Heart right ventricle (tissue), 16 donors: Measurements from ENCODE around the gene TUBB4A. TPM values are rescaled to one million over a fixed set of nuclear protein-coding genes. Genes with fewer than 3 reads are reported as not detected.

ENCODE experiments used
- ATAC-seq, 8 donors: fragments of 200-7000 bp; cut with Tn5 transposase; one replicate each; pipeline ENCODE4 v1.9.1; 2020; ENCODE audit warnings: mild to moderate bottlenecking in 8 of 8, moderate library complexity in 8 of 8, moderate number of reproducible peaks in 1 of 8
- DNase-seq, 2 donors: peaks; one replicate each; pipeline ENCODE4 v3.0.0-alpha.2; 2020
- H3K27ac ChIP-seq, 10 donors: fragments of 200-600 bp; sonication (generic) in 2 of 10; one replicate each; pipeline versions ENCODE4 v1.5.0 to v1.8.0; 2020 to 2022; ENCODE audit warnings: mild to moderate bottlenecking in 3 of 10
- H3K27me3 ChIP-seq, 7 donors: fragments of 200-600 bp; one replicate each; pipeline ENCODE4 v1.8.0; 2021 to 2022; ENCODE audit warnings: mild to moderate bottlenecking in 2 of 7
- H3K36me3 ChIP-seq, 9 donors: fragments of 200-600 bp; sonication (generic) in 1 of 9; one replicate each; pipeline versions ENCODE4 v1.5.0 to v1.8.0; 2020 to 2022; ENCODE audit warnings: mild to moderate bottlenecking in 2 of 9
- H3K4me1 ChIP-seq, 9 donors: fragments of 200-600 bp; sonication (generic) in 1 of 9; one replicate each; pipeline versions ENCODE4 v1.5.0 to v1.8.0; 2020 to 2022; ENCODE audit warnings: mild to moderate bottlenecking in 4 of 9
- H3K4me3 ChIP-seq, 10 donors: fragments of 200-600 bp; sonication (generic) in 2 of 10; one replicate each; pipeline versions ENCODE4 v1.5.0 to v1.8.0; 2020 to 2022; ENCODE audit warnings: mild to moderate bottlenecking in 7 of 10, moderate library complexity in 2 of 10
- H3K9me3 ChIP-seq, 11 donors: fragments of 200-600 bp in 10 of 11; sonication (generic) in 2 of 11; one replicate each; pipeline versions ENCODE4 v1.5.0 to v1.8.0; 2013 to 2022; ENCODE audit warnings: mild to moderate bottlenecking in 2 of 11, control low read depth in 1 of 11, moderate library complexity in 1 of 11
- CTCF ChIP-seq, 9 donors: fragments of 200-600 bp; sonication (generic) in 2 of 9; IDR thresholded peaks; one replicate each; pipeline versions ENCODE4 v1.5.0 to v1.8.0; 2021 to 2022; ENCODE audit warnings: antibody characterized with exemption in 9 of 9, mild to moderate bottlenecking in 5 of 9, moderate library complexity in 1 of 9
- WGBS, 2 donors: extraction: QIAGEN DNeasy Blood & Tissue Kit; methylation state at CpG; one replicate each; pipeline ENCODE4 v1.1.7; 2013; ENCODE audit warnings: inconsistent platforms in 1 of 2; 5-methylcytosine and 5-hydroxymethylcytosine counted together
- intact Hi-C, 10 donors: fragments of 100-400 bp; cut with DNase I; formaldehyde crosslinking; loops; one replicate each; pipeline versions ENCODE4 v1.11.1 to v1.14.2; 2022
- polyA plus RNA-seq, 2 donors: library from polyadenylated mRNA; stranded (reverse); fragments of 200-250 nt; gene quantifications; one replicate each; pipeline ENCODE4 v1.2.3, GENCODE V29; 2013
- total RNA-seq, 10 donors: library from RNA; stranded (reverse); fragmentation: NEBNext Ultra II Directional in 3 of 10; extraction: Animal tissue kit (Norgen Biotek cat#: 25700) in 3 of 10; gene quantifications; one replicate each; pipeline versions ENCODE4 v1.2.1 to v1.2.4, GENCODE V29; 2021 to 2023
- donor health status: Arrhythmogenic right ventricular cardiomyopathy.
- donor health status: ischemic (EF 13 %, LVEDD 7.1; RV severe dilation, severe dysfunction).
- donor health status: healthy with polysubstance abuse.
- donor health status: DM: no; HTN: yes; CAD: no.
- donor health status: DM: no; HTN: no; CAD: no.
- donor health status: ischemic (EF 25% LVEDD 6.9; RV normal size, moderate dysfunction).
- donor health status: ischemic (EF 25% LVEDD 5.7; RV mildly dilated, moderate dysfunction).
- donor health status: healthy.
- donor health status: DM: yes; HTN: yes; CAD: no.
- donor health status: Ischemic cardiomyopathy.
- donor health status: ischemic (EF 35%, LVEDD 5.7; RV mildly dilated, moderate dysfunction).
- donor health status: nonischemic (EF 11% LVEDD 7.7; RV severe dilation, severe dysfunction).
- donor health status: DM: yes; HTN: yes; CAD: no.
- donor health status: PGD.
- donor health status: ischemic (EF 29% LVEDD 5.4; RV normal size, mild dysfunction).
- donor health status: nonischemic (EF 23%, LVEDD 6.1; RV moderate dilation, normal function).

TUBB4A gene
- total and polyA plus RNA-seq, 12 donors = 0.19 to 6.6 (median 0.81) TPM

GRCh38 chr19:6467384-6467783 lies 34.7 kb downstream of the TUBB4A start:
- TF ChIP-seq CTCF (IDR thresholded peaks at IDR 0.05) = no peak
- peaks cover 0 to 6% (median 0%) of the 10 kb centered on the region in 9 donors for H3K4me1 ChIP-seq

GRCh38 chr19:6466526-6467248 lies 35.4 kb downstream of the TUBB4A start:
- DNase-seq = no peak
- no peak for ATAC-seq
- intact Hi-C loops = no loop called here
- Histone ChIP-seq H3K27me3 (peaks cover 7 to 54% (median 39%) of the 10 kb centered on the region in 7 donors), H3K9me3 (no peaks in the 10 kb centered on the region), H3K27ac (no peak overlapping the region), H3K36me3 (peaks cover 0 to 13% (median 0%) of the 10 kb centered on the region in 9 donors), H3K4me3 (no peak overlapping the region), H3K4me1 (peaks cover 0 to 6% (median 0%) of the 10 kb centered on the region in 9 donors)
- no peak for TF ChIP-seq CTCF (IDR thresholded peaks at IDR 0.05)
- 86 to 90% methylated on average over 21 of the region's 21 CpGs for WGBS, 2 donors

More at GRCh38 chr19:6467384-6467783, 34.7 kb downstream of the TUBB4A start:
- 69 to 71% methylated on average over 8 of the region's 8 CpGs for WGBS, 2 donors
- intact Hi-C loops = no loop called here
- Histone ChIP-seq H3K9me3 (no peaks in the 10 kb centered on the region), H3K27ac (no peak overlapping the region), H3K4me3 (no peak overlapping the region), H3K27me3 (peaks cover 7 to 56% (median 38%) of the 10 kb centered on the region in 7 donors), H3K36me3 (peaks cover 0 to 13% (median 0%) of the 10 kb centered on the region in 9 donors)
- ATAC-seq = no peak
- no peak for DNase-seq

- DNase-seq (no peak), ATAC-seq (no peak)
- Histone ChIP-seq H3K27me3 (peaks cover 7 to 54% (median 38%) of the 10 kb centered on the region in 7 donors), H3K4me1 (peaks cover 0 to 8% (median 2%) of the 10 kb centered on the region in 9 donors), H3K4me3 (no peak overlapping the region), H3K36me3 (peaks cover 0 to 5% (median 0%) of the 10 kb centered on the region in 9 donors), H3K27ac (no peak overlapping the region), H3K9me3 (no peaks in the 10 kb centered on the region)
- intact Hi-C loops = no loop called here
- 85 to 90% methylated on average over 8 of the region's 8 CpGs for WGBS, 2 donors
- no peak for TF ChIP-seq CTCF (IDR thresholded peaks at IDR 0.05)
Measured at GRCh38 chr19:6465663-6466062, 36.4 kb downstream of the TUBB4A start.

- peaks cover 7 to 54% (median 38%) of the 10 kb centered on the region in 7 donors for H3K27me3 ChIP-seq
- intact Hi-C loops = no loop called here
- WGBS, 2 donors = 40 to 52% methylated on average over 9 of the region's 9 CpGs
Measured at GRCh38 chr19:6465006-6465405, 37.1 kb downstream of the TUBB4A start.

More at GRCh38 chr19:6465006-6465405, 37.1 kb downstream of the TUBB4A start:
- TF ChIP-seq CTCF (IDR thresholded peaks at IDR 0.05) = no peak
- peaks cover 0 to 15% (median 4%) of the 10 kb centered on the region in 9 donors for H3K4me1 ChIP-seq
- ATAC-seq (no peak), DNase-seq (no peak)
- H3K4me3 ChIP-seq = no peak overlapping the region
- H3K27ac ChIP-seq = no peak overlapping the region
- peaks cover 0 to 5% (median 0%) of the 10 kb centered on the region in 9 donors for H3K36me3 ChIP-seq
- no peaks in the 10 kb centered on the region for H3K9me3 ChIP-seq
